Activated T-cell treated with anti-CD3 and anti-CD28 coated beads, Interleukin-2, amount 50 U/mL, for 72 hours (primary cell): ENCODE measurements around the gene KIFC1. TPM values are rescaled to one million over a fixed set of nuclear protein-coding genes. Genes with fewer than 3 reads are reported as not detected.
A peak's percentile ranks its signal among the peaks of the same experiment; 100 is the strongest.
"Not testable (repeated sequence)": the region's sequence is repeated elsewhere in the genome, so short reads cannot be mapped to it uniquely, and the experiment has no call there.

Source experiments
- ATAC-seq, 2 donors: fragments of 150-1000 bp; cut with Tn5 transposase; replicated peaks in 1 of 2; 2 replicates each; pipeline ENCODE4 v1.10.0; 2021; ENCODE audit warnings: moderate library complexity in 2 of 2, mild to moderate bottlenecking in 1 of 2
- DNase-seq, 2 donors: peaks; one replicate each; pipeline ENCODE4 v3.0.0; 2021 to 2022; ENCODE audit warnings: mixed read lengths in 1 of 2
- H3K27ac Mint-ChIP-seq: one replicate; pipeline ENCODE4 v1.8.0; 2022; ENCODE audit warnings: mild to moderate bottlenecking, moderate library complexity, mixed read lengths
- H3K27me3 Mint-ChIP-seq: one replicate; pipeline ENCODE4 v1.8.0; 2022; ENCODE audit warnings: low read depth, mixed read lengths
- H3K36me3 Mint-ChIP-seq, 2 donors: one replicate each; pipeline ENCODE4 v1.8.0; 2022; ENCODE audit warnings: mixed read lengths in 2 of 2, mild to moderate bottlenecking in 1 of 2; ENCODE audit not compliant: insufficient read depth in 2 of 2
- H3K4me1 Mint-ChIP-seq: one replicate; pipeline ENCODE4 v1.8.0; 2022; ENCODE audit warnings: low read depth, mixed read lengths
- H3K4me3 Mint-ChIP-seq, 2 donors: one replicate each; pipeline ENCODE4 v1.8.0; 2022; ENCODE audit warnings: mild to moderate bottlenecking in 2 of 2, mixed read lengths in 2 of 2, moderate library complexity in 2 of 2
- H3K9me3 Mint-ChIP-seq, 2 donors: one replicate each; pipeline ENCODE4 v1.8.0; 2022; ENCODE audit warnings: mixed read lengths in 2 of 2
- total RNA-seq, 2 donors: library from RNA; stranded (reverse); gene quantifications; one replicate each; pipeline ENCODE4 v1.2.3, GENCODE V29; 2022

The KIFC1 gene
- 10 to 100 TPM; 91.7 to 96.3 TPM for total RNA-seq

GRCh38 chr6:33391278-33391921 lies at the start of gene KIFC1:
Gene KIFC1, plus strand, starts transcription at chr6:33391823. Its CDS starts 163 bp downstream, at chr6:33391986.
- peak; percentile 99 for DNase-seq
- peaks cover 52% of the 10 kb centered on the region for H3K4me1 Mint-ChIP-seq
- H3K27ac Mint-ChIP-seq = peak within 1 kb of the TSS; percentile 66
- H3K4me3 Mint-ChIP-seq = peak within 1 kb of the TSS; percentile 91
- peak; percentile 89 to 93 for ATAC-seq
- H3K9me3 Mint-ChIP-seq = no peaks in the 10 kb centered on the region
- H3K36me3 Mint-ChIP-seq = peaks cover 14 to 27% of the 10 kb centered on the region in 2 donors
- no peaks in the 10 kb centered on the region for H3K27me3 Mint-ChIP-seq

GRCh38 chr6:33343606-33343952 lies 48.0 kb upstream of the KIFC1 start:
- peaks cover 22% of the 10 kb centered on the region for H3K4me1 Mint-ChIP-seq
- DNase-seq, H3K27me3 Mint-ChIP-seq, H3K9me3 Mint-ChIP-seq, H3K36me3 Mint-ChIP-seq: not testable (repeated sequence)
- peak in 1 of 2 donors; percentile 27 for ATAC-seq
- H3K4me3 Mint-ChIP-seq = peak overlapping the region; percentile 56 to 76
- peak overlapping the region; percentile 10 for H3K27ac Mint-ChIP-seq

DNA sequence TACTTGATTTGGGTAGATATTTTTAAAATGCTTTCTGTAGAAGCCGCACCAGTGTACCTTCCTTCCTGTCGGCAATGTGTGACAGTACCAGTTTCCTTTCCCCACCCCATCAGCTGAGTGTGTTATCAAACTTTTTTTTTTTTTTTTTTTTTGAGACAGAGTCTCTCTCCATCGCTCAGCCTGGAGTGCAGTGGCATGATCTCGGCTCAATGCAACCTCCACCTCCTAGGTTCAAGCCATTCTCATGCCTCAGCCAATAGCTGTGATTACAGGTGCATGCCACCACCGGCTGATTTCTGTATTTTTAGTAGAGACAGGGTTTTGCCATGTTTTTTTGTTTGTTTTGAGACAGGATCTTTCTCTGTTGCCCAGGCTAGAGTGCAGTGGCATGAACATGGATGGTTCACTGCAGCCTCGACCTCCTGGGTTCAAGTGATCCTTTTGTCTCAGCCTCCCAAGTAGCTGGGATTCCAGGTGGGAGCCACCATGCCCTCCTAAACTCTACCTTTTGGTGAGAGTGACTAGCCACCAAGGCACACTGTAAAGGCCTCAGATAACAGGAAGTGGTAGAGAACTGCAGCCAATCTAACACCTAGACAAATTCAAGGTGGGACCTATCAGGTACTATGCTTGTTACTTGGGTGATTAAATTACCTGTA lies 47.5 kb upstream of the KIFC1 start:
- Mint-ChIP-seq H3K27ac (peak overlapping the region; percentile 10), H3K4me1 (peaks cover 22% of the 10 kb centered on the region), H3K9me3 (no peaks in the 10 kb centered on the region), H3K36me3 (no peaks in the 10 kb centered on the region), H3K4me3 (peak overlapping the region; percentile 56 to 76), H3K27me3 (no peaks in the 10 kb centered on the region)
- DNase-seq = peak; percentile 29 to 32
- ATAC-seq = peak; percentile 67 to 77

- peak overlapping the region; percentile 63 to 76 for H3K4me3 Mint-ChIP-seq
- peak; percentile 69 to 73 for ATAC-seq
- no peaks in the 10 kb centered on the region for H3K36me3 Mint-ChIP-seq
- H3K9me3 Mint-ChIP-seq = no peaks in the 10 kb centered on the region
- H3K27ac Mint-ChIP-seq = peak overlapping the region; percentile 1
- peak; percentile 59 to 62 for DNase-seq
- peaks cover 22% of the 10 kb centered on the region for H3K4me1 Mint-ChIP-seq
- H3K27me3 Mint-ChIP-seq = no peaks in the 10 kb centered on the region
Observed at GRCh38 chr6:33344701-33345697, 46.6 kb upstream of the KIFC1 start.

GRCh38 chr6:33346972-33347371 lies 44.7 kb upstream of the KIFC1 start:
- H3K36me3 Mint-ChIP-seq, H3K27me3 Mint-ChIP-seq, ATAC-seq, DNase-seq, H3K9me3 Mint-ChIP-seq, H3K27ac Mint-ChIP-seq, H3K4me3 Mint-ChIP-seq: not testable (repeated sequence)
- peaks cover 22% of the 10 kb centered on the region for H3K4me1 Mint-ChIP-seq

DNA sequence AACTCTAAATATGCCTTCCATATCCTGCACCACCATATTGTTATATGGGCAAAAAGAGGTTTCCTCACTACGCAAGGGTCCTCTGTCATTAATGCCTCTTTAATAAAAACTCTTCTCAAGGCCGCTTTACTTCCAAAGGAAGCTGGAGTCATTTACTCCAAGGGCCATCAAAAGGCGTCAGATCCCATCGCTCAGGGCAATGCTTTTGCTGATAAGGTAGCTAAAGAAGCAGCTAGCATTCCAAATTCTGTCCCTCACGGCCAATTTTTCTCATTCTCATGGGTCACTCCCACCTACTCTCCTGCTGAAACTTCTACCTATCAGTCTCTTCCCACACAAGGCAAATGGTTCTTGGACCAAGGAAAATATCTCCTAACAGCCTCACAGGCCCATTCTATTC lies 43.8 kb upstream of the KIFC1 start:
- Mint-ChIP-seq H3K27me3 (no peaks in the 10 kb centered on the region), H3K27ac (no peak overlapping the region), H3K4me3 (no peak overlapping the region), H3K4me1 (peaks cover 22% of the 10 kb centered on the region), H3K36me3 (no peaks in the 10 kb centered on the region), H3K9me3 (no peaks in the 10 kb centered on the region)
- DNase-seq = no peak
- ATAC-seq = no peak

- not testable (repeated sequence) for DNase-seq, H3K4me3 Mint-ChIP-seq, H3K4me1 Mint-ChIP-seq, H3K9me3 Mint-ChIP-seq, ATAC-seq, H3K36me3 Mint-ChIP-seq, H3K27me3 Mint-ChIP-seq, H3K27ac Mint-ChIP-seq
Observed at GRCh38 chr6:33355860-33356259, 35.8 kb upstream of the KIFC1 start.

GRCh38 chr6:33356295-33356694 lies 35.3 kb upstream of the KIFC1 start:
- H3K4me3 Mint-ChIP-seq = no peak overlapping the region
- ATAC-seq (no peak), DNase-seq (no peak)
- no peaks in the 10 kb centered on the region for H3K27me3 Mint-ChIP-seq
- H3K36me3 Mint-ChIP-seq = no peaks in the 10 kb centered on the region
- no peaks in the 10 kb centered on the region for H3K4me1 Mint-ChIP-seq
- no peak overlapping the region for H3K27ac Mint-ChIP-seq
- no peaks in the 10 kb centered on the region for H3K9me3 Mint-ChIP-seq

GRCh38 chr6:33357160-33357871 lies 34.3 kb upstream of the KIFC1 start:
- not testable (repeated sequence) for ATAC-seq, H3K9me3 Mint-ChIP-seq, H3K4me3 Mint-ChIP-seq, H3K4me1 Mint-ChIP-seq, H3K27me3 Mint-ChIP-seq, H3K36me3 Mint-ChIP-seq, DNase-seq, H3K27ac Mint-ChIP-seq

DNA sequence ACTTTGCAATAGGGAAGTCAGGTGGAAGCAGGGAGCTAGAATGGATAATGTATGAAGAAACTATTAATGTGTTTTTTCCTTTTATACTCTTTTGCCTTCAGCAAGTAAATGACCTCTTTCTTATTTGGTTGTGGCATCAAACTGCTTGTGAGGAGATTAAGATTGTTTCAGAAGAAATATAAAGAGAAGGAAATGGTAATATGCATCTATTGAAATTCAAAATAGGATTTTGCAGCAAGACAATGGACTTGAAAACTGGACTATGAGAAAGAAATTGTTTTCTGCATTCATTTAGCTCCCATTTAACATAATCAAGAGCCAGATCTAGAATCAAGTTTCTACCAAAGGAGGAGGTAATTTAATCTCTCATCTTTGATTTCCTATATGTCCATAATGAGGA lies 32.3 kb upstream of the KIFC1 start:
- Mint-ChIP-seq H3K36me3 (no peaks in the 10 kb centered on the region), H3K27me3 (no peaks in the 10 kb centered on the region), H3K4me1 (no peaks in the 10 kb centered on the region), H3K4me3 (no peak overlapping the region), H3K9me3 (no peaks in the 10 kb centered on the region), H3K27ac (no peak overlapping the region)
- ATAC-seq (no peak), DNase-seq (no peak)

DNA sequence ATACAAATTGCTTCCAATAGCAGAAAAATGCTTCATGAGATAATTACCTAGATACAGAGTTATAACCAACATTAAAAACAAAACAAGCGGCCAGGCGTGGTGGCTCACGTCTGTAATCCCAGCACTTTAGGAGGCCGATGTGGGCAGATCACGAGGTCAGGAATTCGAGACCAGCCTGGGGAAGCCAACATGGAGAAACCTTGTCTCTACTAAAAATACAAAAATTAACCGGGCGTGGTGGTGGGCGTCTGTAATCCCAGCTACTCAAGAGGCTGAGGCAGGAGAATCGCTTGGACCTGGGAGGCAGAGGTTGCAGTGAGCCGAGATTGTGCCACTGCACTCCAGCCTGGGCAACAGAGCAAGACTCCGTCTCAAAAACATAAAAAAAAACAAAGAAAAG lies 28.1 kb upstream of the KIFC1 start:
- not testable (repeated sequence) for H3K4me1 Mint-ChIP-seq, H3K27ac Mint-ChIP-seq, H3K4me3 Mint-ChIP-seq, H3K36me3 Mint-ChIP-seq, DNase-seq, ATAC-seq, H3K9me3 Mint-ChIP-seq, H3K27me3 Mint-ChIP-seq

- not testable (repeated sequence) for H3K27me3 Mint-ChIP-seq, DNase-seq, H3K9me3 Mint-ChIP-seq, H3K27ac Mint-ChIP-seq, H3K4me1 Mint-ChIP-seq, H3K36me3 Mint-ChIP-seq, H3K4me3 Mint-ChIP-seq
- ATAC-seq = peak in 1 of 2 donors; percentile 36
Observed at GRCh38 chr6:33364475-33365205, 27.0 kb upstream of the KIFC1 start.
